Ovary (tissue), 9 donors: Measurements from ENCODE around the gene PADI2. TPM values are rescaled to one million over a fixed set of nuclear protein-coding genes. Genes with fewer than 3 reads are reported as not detected.

ENCODE experiments used
- DNase-seq, 5 donors: peaks; one replicate each; pipeline ENCODE4 v3.0.0-alpha.2; 2019 to 2020
- H3K27ac ChIP-seq, 2 donors: fragments of 200-600 bp; one replicate each; pipeline versions ENCODE4 v1.5.1 to v1.8.0; 2019 to 2022
- H3K27me3 ChIP-seq: fragments of 200-600 bp; one replicate; pipeline ENCODE4 v1.8.0; 2022
- H3K36me3 ChIP-seq: fragments of 200-600 bp; sonication (generic); one replicate; pipeline ENCODE4 v1.5.1; 2019
- H3K4me1 ChIP-seq: one replicate; pipeline ENCODE4 v1.8.1; 2013; ENCODE audit warnings: mild to moderate bottlenecking, moderate library complexity; ENCODE audit not compliant: insufficient read depth
- H3K4me3 ChIP-seq: fragments of 200-600 bp; sonication (generic); one replicate; pipeline ENCODE4 v1.5.1; 2017
- H3K9me3 ChIP-seq, 2 donors: fragments of 200-600 bp in 1 of 2; sonication (generic) in 1 of 2; one replicate each; pipeline versions ENCODE4 v1.5.1 to v1.8.1; 2013 to 2019; ENCODE audit warnings: mild to moderate bottlenecking in 1 of 2, moderate library complexity in 1 of 2
- EP300 ChIP-seq: sonication (generic); formaldehyde crosslinking; IDR thresholded peaks from one replicate; pipeline ENCODE4 v1.6.1; 2017; ENCODE audit warnings: antibody characterized with exemption
- POLR2A ChIP-seq: fragments of 450-650 bp; IDR thresholded peaks from one replicate; pipeline ENCODE4 v1.6.1; 2017; ENCODE audit warnings: antibody characterized with exemption, mild to moderate bottlenecking, moderate library complexity
- WGBS, 3 donors: extraction: QIAGEN DNeasy Blood & Tissue Kit in 1 of 3; methylation state at CpG; one replicate each; pipeline versions ENCODE4 v1.1.5 to v1.1.7; 2013 to 2017; 5-methylcytosine and 5-hydroxymethylcytosine counted together
- intact Hi-C, 4 donors: fragments of 100-400 bp; cut with DNase I; formaldehyde crosslinking; loops; one replicate each; pipeline versions ENCODE4 v1.11.0 to v1.15.1; 2022 to 2023
- polyA plus RNA-seq, 2 donors: library from polyadenylated mRNA; stranded (reverse); fragments of 200-250 nt in 1 of 2; fragments of 350-450 nt in 1 of 2; fragmentation: Illumina TruSeq in 1 of 2; extraction: RNeasy Lipid Tissue Mini Kit (QIAGEN cat#74804) in 1 of 2; gene quantifications; one replicate each; pipeline ENCODE4 v1.2.3, GENCODE V29; 2013 to 2014
- total RNA-seq, 7 donors: library from RNA; depleted of rRNA in 2 of 7; stranded (reverse); fragments of >200 nt in 2 of 7; fragmentation: NEBNext Ultra II Directional in 3 of 7; extraction: Animal tissue kit (Norgen Biotek cat#: 25700) in 3 of 7; gene quantifications; one replicate each; pipeline versions ENCODE4 v1.1.0 to v1.2.4, GENCODE V29; 2016 to 2023
- TF ChIP-seq, protein P1 (sequence below), 3 donors: fragments of 450-650 bp in 2 of 3; fragments of 200-600 bp in 1 of 3; IDR thresholded peaks; one replicate each; pipeline versions ENCODE4 v1.5.1 to v1.8.0; 2016 to 2022; ENCODE audit warnings: antibody characterized with exemption in 3 of 3, mild to moderate bottlenecking in 1 of 3
- donor health status: DM: no; HTN: no; CAD: no; lungs with moderate emphysema.
- donor health status: DM: no; HTN: no; CAD: no.
- donor health status: Bipolar disorder and iron deficiency.
- donor health status: DM: yes; HTN: yes; CAD: no.
- donor health status: DM: no; HTN: no; CAD: no.
- donor health status: DM: yes; HTN: yes; CAD: no.

PADI2 gene
- total and polyA plus RNA-seq, 9 donors = 0.07 to 5.2 (median 0.55) TPM

DNA sequence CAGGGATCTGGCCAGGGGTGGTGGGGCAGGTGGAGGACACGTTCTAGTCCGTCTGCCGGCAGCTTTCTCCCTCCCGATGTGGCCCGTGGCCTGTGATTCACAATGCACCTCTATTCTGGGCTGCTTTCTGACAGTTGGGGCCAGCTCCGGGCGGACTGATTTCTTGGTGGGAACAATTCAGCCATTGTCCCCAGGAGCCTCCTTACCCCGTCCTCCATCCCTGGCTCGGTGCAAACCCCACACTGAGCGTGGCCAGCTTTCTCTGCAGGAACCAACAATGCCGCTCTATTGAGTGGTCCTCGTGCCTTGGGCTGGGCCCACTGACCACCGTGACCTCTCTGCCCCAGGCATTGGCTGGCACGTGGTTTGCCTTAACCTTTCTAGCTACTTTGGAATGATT is 29.7 kb downstream of the PADI2 start:
- Histone ChIP-seq H3K27ac (no peak overlapping the region), H3K27me3 (no peaks in the 10 kb centered on the region), H3K4me1 (peaks cover 9% of the 10 kb centered on the region), H3K9me3 (no peaks in the 10 kb centered on the region), H3K36me3 (no peaks in the 10 kb centered on the region), H3K4me3 (no peak overlapping the region)
- DNase-seq = no peak
- WGBS, 3 donors = 91 to 95% (median 92%) methylated on average over 14 of the region's 14 CpGs
- intact Hi-C loops = no loop called here
- TF ChIP-seq, protein P1, sequence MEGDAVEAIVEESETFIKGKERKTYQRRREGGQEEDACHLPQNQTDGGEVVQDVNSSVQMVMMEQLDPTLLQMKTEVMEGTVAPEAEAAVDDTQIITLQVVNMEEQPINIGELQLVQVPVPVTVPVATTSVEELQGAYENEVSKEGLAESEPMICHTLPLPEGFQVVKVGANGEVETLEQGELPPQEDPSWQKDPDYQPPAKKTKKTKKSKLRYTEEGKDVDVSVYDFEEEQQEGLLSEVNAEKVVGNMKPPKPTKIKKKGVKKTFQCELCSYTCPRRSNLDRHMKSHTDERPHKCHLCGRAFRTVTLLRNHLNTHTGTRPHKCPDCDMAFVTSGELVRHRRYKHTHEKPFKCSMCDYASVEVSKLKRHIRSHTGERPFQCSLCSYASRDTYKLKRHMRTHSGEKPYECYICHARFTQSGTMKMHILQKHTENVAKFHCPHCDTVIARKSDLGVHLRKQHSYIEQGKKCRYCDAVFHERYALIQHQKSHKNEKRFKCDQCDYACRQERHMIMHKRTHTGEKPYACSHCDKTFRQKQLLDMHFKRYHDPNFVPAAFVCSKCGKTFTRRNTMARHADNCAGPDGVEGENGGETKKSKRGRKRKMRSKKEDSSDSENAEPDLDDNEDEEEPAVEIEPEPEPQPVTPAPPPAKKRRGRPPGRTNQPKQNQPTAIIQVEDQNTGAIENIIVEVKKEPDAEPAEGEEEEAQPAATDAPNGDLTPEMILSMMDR (IDR thresholded peaks at IDR 0.05) = no peak
- TF ChIP-seq EP300 (no peak), POLR2A (no peak)

DNA sequence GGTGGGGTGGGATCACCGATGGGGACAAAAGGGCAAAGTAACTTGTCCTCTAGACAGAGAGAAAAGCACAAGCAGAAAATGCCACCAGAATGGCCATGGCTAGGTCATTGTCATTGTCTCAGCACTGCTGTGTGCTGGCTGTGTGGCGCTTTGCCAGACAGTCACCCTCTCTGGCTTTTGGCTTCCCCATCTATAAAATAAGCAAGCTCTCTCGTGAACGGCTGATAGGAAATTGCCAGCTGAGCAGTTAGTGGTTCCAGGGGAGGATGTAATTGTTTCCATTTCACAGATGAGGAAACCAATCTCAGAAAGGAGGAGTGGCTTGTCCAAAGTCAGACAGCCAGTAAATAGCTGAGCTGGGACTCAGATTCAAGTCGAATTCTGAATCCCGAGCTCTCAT is 32.5 kb downstream of the PADI2 start:
- H3K4me1 ChIP-seq = peaks cover 9% of the 10 kb centered on the region
- TF ChIP-seq, protein P1 (IDR thresholded peaks at IDR 0.05) = no peak
- no peak for TF ChIP-seq POLR2A
- TF ChIP-seq EP300 = no peak
- DNase-seq = no peak
- H3K27me3 ChIP-seq = no peaks in the 10 kb centered on the region
- H3K4me3 ChIP-seq = no peak overlapping the region
- intact Hi-C loops = no loop called here
- WGBS, 3 donors = 77 to 86% (median 79%) methylated on average over 6 of the region's 6 CpGs
- H3K9me3 ChIP-seq = no peaks in the 10 kb centered on the region
- H3K36me3 ChIP-seq = no peaks in the 10 kb centered on the region
- no peak overlapping the region for H3K27ac ChIP-seq

DNA sequence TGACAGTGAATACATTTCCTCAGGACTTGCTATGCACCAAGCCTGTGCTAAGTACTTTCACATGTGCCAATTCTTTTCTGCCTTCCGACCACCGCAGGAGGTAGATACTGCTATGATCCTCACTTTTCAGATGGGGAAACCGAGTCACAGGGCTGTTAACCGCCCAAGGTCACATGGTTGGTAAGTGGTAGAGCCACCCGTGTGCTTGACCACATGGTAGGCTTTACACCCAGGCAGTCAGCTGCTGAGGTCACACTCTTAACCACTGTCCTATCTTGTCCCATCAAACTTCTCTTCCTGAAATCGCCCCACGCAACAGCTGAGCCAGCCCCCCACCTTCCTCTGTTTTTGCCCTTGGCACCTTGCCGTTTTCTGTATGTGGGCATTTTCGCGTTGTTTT is 34.5 kb downstream of the PADI2 start:
- DNase-seq = no peak
- Histone ChIP-seq H3K27me3 (no peaks in the 10 kb centered on the region), H3K4me1 (no peaks in the 10 kb centered on the region), H3K9me3 (no peaks in the 10 kb centered on the region), H3K36me3 (no peaks in the 10 kb centered on the region), H3K4me3 (no peak overlapping the region), H3K27ac (no peak overlapping the region)
- 68 to 73% (median 69%) methylated on average over 10 of the region's 10 CpGs for WGBS, 3 donors
- TF ChIP-seq POLR2A (no peak), EP300 (no peak)
- TF ChIP-seq, protein P1 (IDR thresholded peaks at IDR 0.05) = no peak
- intact Hi-C loops = no loop called here

DNA sequence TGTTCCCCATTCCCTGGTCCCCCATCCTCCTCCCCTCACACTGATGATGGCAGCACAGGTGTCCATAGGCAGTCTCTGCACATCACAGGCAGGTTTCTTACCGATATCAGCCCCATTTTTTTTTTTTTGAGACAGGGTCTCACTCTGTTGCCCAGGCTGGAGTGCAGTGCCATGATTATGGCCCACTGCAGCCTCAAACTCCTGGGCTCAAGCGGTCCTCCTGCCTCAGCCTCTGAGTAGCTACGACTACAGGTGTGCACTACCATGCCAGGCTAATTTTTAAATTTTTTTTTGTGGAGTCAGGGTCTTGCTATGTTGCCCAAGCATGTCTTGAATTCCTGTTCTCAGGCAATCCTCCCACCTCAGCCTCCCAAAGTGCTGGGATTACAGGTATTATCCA is 36.5 kb downstream of the PADI2 start:
- intact Hi-C loops = no loop called here
- TF ChIP-seq POLR2A = no peak
- TF ChIP-seq, protein P1 (IDR thresholded peaks at IDR 0.05) = no peak
- TF ChIP-seq EP300 = no peak
- no peak for DNase-seq
- Histone ChIP-seq H3K27me3 (no peaks in the 10 kb centered on the region), H3K4me3 (no peak overlapping the region), H3K4me1 (no peaks in the 10 kb centered on the region), H3K36me3 (no peaks in the 10 kb centered on the region), H3K9me3 (no peaks in the 10 kb centered on the region), H3K27ac (no peak overlapping the region)
- WGBS, 3 donors = 89 to 95% (median 91%) methylated on average over 3 of the region's 3 CpGs

DNA sequence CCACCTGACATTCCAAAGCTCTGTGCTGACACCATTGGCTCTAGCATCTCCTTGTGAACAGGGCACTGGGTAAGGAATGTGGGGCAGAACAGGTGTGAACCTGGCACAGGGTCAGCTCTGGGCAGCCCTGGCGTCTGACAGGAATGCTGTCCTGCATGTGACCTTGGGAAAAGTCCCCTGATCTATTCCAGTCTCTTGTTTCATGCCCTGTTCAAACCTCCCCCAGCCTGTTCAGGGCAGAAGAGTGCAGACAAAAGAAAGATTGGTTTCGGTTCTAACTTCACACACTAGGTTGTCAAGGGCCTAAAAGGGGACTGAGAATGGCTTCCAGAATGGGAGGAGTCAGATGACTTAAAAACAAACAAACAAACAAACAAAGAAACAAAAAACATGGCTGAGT is 37.8 kb downstream of the PADI2 start:
- DNase-seq = no peak
- Histone ChIP-seq H3K27me3 (no peaks in the 10 kb centered on the region), H3K4me1 (no peaks in the 10 kb centered on the region), H3K27ac (no peak overlapping the region), H3K9me3 (no peaks in the 10 kb centered on the region), H3K36me3 (no peaks in the 10 kb centered on the region), H3K4me3 (no peak overlapping the region)
- 53 to 60% (median 54%) methylated on average over 2 of the region's 2 CpGs for WGBS, 3 donors
- intact Hi-C loops = no loop called here
- TF ChIP-seq, protein P1 (IDR thresholded peaks at IDR 0.05) = no peak
- TF ChIP-seq EP300 = no peak
- TF ChIP-seq POLR2A = no peak
